Activated CD4-positive, CD25-positive, alpha-beta regulatory T cell treated with anti-CD3 and anti-CD28 coated beads, Interleukin-2, amount 50 U/mL, for 24 hours (primary cell): ENCODE data around the gene DGCR6L.
"Not testable (repeated sequence)": the region's sequence is repeated elsewhere in the genome, so short reads cannot be mapped to it uniquely, and the experiment has no call there.

ENCODE experiments used
- ATAC-seq, 2 donors: fragments of 150-1000 bp; cut with Tn5 transposase; one replicate each; pipeline ENCODE4 v1.10.0; 2021; ENCODE audit warnings: mild to moderate bottlenecking in 1 of 2, moderate library complexity in 1 of 2

The DGCR6L gene

DNA sequence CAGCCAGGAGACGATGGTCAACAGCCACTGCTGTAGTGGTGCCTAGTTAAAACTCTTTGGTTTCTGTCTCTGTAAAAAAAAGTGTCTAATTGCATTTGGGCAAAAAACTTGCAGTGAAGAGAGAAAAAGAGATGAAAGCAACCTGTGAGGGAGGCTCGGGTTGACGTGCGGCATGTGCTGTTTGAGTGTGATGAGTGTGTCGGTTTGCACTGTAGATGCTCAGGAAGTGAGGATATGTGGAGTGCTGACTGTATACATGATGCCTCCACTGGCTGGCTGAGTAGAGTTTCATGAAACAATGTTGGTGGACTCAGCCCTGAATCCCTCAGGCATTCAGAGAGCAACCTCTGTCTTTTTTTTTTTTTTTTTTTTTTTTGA, 4.3 kb upstream of the DGCR6L start:
- peak; percentile 33 to 42 for ATAC-seq

DNA sequence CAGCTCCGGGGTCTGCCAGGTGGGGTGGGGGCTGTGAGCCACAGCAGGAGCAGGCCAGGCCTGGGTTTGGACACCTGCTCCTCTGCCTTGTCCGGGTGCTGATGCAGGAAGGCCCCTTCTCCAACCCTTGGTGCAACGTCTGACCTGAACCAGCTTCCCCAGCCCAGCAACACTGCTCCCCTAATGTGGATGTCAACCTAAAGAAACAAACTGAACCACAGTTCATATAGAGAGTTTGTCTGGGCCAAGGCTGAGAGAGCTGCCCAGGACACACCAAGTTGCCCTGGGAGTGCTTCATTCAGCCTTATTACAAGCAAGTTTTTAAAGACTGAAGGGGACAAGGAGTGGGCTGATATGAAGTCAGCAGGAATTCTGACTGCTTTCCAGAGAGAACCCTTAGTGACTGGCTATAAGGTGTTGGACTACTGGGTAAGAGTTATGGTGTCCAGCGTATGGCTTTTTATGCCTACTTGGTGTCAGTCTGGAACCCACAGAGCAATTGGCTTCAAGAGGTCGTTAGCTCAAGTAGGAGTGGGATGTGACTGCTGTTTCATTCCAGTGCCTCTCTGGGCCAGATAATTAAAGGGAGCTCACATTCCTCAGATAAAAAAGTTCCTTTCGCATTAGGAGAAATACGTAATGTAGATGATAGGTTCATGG, 1.8 kb upstream of the DGCR6L start:
- ATAC-seq: not testable (repeated sequence)

DNA sequence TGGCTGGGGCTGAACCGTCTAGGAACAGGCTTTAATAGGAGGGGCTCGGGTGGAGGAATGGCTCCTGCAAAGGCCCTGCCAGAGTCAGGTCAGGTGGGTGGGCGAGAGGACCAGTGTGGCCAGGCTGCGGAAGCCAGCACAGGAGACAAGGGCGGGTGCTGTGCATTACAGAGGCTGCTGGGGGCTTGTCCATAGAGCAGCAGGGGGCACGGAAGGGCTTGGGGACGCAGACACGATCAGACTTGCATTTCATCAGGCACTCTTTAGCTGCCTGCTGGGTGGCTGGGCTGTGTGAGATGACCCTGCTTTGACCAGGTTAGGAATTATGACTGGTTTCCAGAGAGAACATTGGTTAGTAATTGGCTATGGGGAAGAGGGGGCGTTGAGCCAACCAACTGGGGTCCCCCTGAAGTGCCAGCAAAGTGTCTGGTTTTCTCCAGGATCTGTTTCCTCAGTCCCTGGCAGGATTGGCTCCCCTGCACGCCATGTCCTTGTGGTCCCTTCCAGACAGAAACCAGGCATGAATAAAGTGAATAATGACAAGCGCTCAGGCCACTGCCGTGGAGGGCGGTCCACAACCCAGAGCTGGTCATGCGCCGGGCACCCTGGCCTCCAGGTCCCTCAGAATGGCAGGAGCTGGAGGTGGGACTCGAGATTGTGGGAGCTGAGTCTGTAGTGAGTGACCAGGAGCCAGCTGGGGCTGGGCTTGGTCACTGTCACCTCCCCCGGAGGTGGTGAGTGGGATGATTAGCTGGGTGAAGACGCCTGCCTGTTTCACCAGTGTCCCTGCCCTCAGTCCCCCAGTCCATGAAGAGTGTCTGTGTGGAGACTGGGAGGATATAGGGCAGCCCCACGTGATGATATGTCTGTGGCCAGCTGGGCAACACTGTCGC, 1.0 kb upstream of the DGCR6L start:
- not testable (repeated sequence) for ATAC-seq

DNA sequence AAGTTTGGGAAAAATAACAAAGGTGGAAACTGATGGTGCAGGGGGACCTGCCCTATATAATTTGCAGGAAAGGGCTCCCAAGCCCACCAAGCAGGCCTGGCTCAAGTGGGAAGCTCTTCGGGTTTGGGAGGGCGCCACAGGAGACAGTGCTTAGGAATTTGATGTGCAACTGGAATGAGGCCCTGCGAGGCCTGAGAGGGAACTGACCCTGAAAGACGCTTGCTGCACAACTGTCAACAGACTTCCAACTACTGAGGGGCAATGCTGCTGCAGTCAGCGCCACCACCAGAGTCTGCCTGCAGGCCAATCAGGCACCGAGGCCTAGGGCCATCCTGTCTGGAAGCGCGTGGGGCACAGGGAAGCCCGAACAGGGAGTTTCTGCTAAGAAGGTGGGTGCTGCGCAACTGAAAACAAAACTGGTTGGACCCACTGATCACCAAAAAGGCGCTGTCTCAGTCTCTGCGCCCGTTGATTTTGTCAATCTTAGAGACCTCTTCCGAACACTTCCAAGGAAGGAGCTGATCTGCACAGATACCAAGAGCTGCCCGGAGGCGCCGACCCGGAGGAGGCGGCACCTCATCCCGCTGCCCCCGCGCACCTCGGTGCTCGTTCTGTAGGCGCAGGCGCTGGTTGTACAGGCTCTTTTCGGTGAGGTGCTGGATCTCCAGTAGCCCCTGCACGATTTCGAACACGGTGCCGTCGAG, 667 bp downstream of the DGCR6L start:
- ATAC-seq: no peak

DNA sequence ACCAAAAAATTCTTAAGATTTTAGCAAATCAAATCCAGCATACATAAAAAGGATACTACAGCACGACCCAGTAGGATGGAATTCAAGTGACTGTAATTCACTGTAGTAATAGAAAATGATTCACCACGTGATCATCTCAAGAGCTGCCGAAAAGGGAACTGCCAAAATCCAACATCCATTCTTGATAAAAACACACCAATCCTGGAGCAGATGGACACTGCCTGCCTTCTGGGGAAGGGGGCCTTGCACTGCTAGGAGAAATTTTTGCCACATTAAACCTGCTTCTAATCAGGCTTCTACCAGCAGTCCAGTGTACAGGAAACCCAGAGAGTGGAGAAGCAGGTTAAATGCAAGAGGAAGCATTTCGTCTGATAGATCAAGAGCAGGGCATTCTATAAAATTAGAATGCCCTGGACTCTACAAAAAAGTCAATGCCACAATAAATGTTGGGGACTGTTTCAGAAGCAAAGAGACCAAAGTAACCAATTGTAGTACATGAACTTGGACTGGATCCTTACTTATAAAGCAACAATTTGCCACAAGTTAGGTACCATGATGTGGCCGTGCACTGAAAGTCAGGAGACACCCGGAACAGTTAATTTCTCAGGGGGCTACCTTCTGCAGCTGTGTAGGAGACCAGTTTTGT, 1.7 kb downstream of the DGCR6L start:
- ATAC-seq: not testable (repeated sequence)

DNA sequence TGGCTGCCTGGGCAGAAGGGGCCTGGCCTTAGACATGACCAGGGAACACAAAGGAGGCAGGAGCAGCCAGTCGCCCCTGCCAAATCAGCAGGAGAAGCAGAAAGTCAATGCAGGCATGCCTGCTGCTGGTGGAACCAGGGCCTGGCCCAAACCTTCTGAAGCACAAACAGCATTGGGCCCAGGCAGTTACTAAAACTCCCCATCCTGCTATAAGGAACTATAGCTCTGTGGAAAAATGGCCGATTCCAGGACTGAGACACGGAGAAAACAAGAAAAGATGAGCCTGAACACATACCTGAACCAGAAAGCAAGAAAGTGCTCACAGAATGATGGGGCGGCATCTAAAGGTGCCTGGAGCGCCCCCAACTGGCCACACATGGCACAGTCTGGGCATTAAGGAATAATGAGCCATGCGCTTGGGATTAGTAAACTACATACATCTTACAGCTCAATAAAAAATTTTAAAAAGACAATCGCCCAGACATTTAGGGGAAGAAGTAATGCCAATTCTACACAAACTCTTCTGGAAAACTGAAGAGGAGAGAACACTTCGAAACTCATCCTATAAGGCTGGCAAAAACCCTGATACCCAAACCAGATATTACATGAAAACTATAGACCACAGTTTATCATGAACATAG, 2.3 kb downstream of the DGCR6L start:
- ATAC-seq: not testable (repeated sequence)

DNA sequence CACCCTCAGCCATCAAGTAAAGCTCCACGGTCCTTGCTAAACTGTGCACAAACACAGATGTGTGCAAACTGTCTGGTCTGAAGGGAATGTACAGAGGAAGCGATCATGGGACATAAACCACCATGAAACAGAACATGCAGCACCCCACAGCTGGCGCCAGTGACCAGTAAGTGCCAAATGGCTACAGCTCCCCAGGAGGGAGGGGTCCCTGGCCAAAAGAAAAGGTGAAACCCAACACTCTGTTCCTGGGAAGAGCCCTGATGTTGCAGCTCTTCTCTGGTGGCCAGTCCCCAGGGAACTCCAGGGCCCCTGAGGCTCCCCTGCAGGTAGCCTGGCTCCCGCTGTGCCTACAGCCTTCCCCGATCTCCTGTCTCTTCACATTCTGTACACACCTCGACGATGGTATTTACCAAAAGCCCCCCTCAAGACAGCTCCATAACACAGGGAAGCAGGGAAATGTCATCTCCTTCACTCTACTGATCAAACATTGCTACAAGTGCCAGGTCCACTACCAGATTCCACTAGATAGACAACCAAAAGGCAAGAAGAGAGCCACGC, 2.9 kb downstream of the DGCR6L start:
- no peak for ATAC-seq

GRCh38 chr22:20316217-20316843, 3.5 kb downstream of the DGCR6L start:
- ATAC-seq: no peak

DNA sequence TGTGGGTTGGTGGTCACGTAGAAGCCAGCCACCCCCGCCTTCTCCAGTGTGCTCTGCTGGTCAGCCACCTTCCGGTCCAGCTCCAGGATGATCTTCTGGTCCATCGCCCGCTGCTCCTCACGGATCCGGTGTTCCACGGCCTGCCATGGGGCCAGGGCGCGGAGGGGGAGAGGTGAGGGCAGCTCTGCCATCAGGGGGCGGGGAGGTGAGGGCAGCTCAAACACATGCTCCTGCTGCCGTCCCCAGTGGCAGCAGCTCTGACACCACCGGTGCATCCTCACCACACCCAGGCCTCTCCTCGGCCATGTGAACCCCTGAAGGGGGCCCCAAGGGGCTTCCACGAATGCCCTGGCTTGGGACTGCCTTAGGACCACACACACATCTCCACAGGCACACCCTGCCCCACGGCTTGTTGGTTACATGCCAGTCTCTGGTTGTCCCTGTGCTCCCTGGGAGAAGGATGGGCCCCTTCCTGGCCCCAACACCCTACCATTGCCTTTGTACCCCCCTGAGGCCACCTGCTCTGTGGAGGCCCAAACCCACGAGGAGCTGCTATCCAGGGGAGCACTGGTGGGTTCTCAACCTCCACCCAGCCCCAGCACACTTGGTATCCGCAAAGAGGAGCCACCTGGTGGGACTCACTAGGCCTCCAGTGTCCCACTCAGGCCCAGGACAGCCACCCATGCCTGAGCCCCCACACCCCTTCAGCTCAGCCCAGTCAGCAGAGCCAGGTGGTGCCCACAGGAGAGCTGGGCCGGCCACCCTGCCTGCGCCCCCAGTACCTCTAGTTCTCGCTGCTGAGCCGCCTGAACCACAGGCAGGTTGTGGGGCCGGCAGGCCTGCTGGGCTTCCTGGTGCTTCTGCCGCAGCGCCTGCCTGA, 4.3 kb downstream of the DGCR6L start:
- no peak for ATAC-seq

- ATAC-seq: not testable (repeated sequence)
Measured at GRCh38 chr22:20314741-20315336, 5.0 kb downstream of the DGCR6L start.

DNA sequence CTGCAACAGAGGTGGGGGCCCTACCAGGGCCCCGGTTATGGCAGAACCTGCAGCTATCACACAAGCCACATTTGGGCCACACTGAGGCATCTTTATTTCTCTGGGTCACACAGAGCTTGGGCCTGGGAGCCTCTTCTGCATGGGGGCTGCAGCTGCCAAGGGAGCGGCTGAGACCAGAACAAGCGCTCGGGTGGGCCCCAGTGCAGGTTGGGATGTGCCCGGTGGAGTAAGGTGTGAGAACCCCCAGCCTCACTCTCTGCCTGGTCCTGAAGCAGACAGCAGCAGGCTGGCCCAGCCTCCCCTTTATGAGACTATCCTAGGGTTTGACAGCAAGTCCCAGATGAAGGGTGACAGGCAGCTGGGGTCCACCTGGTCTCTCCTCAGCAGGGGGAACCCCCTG, 5.7 kb downstream of the DGCR6L start:
- not testable (repeated sequence) for ATAC-seq

DNA sequence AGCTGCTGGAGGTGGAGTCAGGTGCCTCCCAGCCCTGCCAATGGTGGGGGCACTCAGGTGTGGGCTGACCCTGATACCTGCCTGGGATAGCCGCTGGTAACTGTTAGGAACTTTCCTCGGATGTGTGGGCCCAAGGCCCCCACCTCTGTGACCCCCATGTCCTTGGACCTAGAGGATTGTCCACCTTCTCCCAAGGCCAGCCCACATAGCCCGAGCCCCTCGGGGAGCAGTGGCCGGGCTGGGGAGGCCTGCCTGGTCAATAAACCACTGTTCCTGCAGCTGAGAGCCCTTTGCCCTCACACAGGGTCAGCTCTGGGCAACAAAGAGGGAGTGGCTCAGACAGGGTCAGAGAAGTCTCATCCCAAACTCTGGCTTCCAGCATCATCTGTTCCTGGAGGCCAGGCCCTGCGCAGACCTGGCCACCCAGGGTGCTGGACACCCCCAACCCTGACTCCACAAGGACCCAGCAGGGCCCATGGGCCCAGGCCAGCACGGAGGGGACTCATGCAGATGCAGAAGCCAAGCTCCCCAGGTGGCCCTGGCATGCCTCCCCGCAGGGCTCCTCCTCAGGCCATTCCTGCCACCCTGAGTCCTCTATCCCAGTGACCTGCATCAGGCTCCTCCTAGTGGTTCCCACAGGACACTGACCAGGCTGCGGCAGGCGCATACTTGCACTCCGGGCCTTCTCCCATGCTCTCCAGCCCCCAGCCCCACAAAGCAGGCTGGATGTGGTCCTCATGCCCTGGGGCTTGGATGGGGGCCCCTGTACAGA, 6.4 kb downstream of the DGCR6L start:
- not testable (repeated sequence) for ATAC-seq

DNA sequence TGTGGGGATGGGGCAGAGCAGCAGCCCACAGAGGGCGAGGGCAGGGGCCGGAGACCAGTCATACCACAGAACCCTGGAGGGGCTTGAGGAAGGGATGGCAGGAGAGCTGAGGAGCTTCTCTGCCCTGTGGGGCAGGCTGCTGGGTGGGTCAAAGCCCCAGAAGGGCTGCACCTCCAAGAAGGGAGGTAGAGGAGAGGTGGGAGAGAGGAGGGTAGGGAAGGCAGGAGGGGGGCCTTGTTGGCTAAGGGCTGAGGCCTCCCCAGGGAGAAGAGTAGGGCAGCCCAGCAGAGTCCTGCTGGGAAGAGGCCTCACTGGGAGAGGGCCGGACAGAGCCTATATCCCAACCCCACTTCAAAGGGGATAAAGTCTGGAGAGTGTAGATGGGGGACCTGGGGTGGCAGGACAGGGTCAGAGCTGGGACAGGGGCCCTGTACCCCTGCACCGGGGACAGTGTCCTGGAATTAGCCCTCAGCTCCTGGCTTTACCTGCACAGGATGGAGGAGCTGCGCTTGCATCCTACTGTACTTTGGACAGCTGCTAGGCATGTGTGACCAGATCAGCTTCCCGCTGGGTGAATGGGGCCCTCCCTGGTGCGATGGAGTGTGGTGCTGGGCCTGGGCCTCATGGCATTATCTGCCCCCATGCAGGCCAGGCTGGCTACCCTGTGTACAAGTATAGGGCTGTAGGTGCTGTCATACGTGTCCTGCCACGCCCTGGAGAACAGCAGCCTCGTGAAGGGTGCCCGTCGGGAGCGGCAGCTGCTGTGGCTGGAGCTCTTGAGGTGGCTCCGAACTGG, 7.3 kb downstream of the DGCR6L start:
- ATAC-seq: no peak

DNA sequence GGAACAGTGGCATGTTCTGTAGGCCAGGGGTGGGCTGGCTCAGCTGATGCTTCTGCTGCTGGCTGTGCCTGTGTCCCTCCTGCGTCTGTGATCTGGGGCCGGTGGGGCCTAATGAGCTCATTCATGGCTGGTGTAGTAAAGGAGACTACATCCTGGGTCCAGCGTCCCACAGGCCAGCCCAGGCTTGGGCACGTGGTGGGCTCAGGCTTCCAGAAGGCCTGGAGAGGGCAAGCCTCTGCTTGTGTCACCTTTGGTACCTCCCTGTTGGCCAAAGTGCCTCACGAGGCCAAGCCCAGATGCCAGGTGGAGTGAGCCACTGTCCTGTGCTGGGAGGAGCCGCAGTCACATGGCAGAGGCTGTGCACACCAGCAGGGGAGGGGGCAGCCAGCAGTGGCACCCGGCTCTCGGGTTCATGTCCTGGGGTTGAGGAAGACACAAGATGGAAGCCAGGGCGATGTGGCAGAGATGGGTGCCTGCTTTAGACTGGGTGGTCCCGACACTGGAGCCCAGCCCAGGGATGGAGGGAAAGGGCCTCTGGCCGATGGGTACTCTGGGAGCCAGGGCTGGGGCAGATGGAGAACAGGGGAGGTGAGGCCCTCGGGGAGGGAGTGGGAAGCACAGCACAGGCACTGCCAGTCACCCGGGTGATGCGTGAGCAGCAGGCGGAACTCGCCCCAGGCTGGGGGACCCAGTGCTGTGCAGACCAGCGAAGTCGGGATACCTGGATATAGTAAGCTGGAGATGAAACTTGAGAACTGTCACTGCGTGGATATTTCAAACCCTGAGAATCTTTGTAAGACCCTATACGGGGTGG, 8.4 kb downstream of the DGCR6L start:
- ATAC-seq: not testable (repeated sequence)

DNA sequence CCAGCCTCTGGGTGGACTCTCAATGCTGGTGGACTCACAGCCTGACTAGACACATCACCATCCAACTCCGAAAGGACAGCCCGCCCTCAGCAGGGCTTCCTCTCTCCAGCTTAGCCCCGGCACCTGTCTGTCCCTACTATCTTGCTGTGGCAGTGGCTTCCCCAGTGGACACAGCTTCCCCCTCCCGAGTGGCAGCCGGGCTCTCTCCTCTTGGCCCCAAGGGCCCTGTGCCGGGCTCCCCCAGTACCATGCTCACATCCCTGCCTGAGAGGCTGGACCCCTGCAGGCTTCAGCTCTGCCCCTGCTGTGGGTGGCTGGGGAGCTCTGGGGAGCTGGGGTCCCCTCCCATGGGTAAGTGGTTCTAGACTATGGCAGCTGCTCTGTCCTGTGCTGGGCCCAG, 9.1 kb downstream of the DGCR6L start:
- not testable (repeated sequence) for ATAC-seq

- ATAC-seq: not testable (repeated sequence)
Measured at GRCh38 chr22:20310180-20310579, 9.7 kb downstream of the DGCR6L start.
